ENCODE measurements around the gene UBE2V1. TPM values are rescaled to one million over a fixed set of nuclear protein-coding genes. Genes with fewer than 3 reads are reported as not detected.
"Not testable (repeated sequence)": the region's sequence is repeated elsewhere in the genome, so short reads cannot be mapped to it uniquely, and the experiment has no call there.

Gene UBE2V1
- total RNA-seq, 1 donor from 2014 or later: 106 TPM

DNA sequence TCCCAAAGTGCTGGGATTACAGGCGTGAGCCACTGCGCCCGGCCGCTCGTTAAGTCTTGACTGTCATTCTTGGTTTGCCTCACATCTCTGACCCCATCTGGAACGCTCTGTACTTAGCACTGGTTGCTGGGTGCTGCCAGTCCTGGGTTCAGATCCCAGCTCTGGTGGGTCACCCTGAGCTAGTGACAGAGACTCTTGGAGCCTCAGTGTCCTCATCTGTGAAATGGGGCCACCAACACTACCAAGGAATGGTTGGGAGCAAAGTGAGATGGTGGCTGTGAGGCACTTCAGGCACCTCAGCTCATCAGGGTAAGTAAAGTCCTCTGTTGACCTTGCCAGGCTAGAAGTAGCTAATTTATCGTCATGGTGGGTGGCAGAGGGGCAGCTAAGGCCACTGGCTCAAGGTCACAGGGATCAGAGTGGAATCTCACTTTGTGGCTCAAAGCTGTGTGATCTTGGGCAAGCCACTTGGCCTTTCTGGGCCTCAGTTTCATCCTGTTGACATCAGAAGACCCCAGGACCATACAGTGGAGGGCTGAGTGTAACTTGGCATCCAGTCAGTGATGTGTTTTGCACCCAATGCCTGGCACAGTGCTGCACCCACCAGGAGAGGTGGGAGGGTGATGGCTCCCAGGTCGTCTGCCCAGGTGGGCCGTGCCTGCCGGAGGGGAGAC is 46.7 kb downstream of the UBE2V1 start:
- Mint-ChIP-seq H3K4me3 (ENCODE audit: unreplicated experiment) (no peak overlapping the region), H3K27ac (ENCODE audit: unreplicated experiment) (no peak overlapping the region), H3K27me3 (ENCODE audit: unreplicated experiment) (no peaks in the 10 kb centered on the region), H3K36me3 (ENCODE audit: unreplicated experiment) (no peaks in the 10 kb centered on the region), H3K4me1 (ENCODE audit: unreplicated experiment) (peaks cover 29% of the 10 kb centered on the region), H3K9me3 (ENCODE audit: unreplicated experiment) (no peaks in the 10 kb centered on the region)
- no peak for DNase-seq (ENCODE audit: extremely low spot score, unreplicated experiment)
- TF ChIP-seq, protein P1, sequence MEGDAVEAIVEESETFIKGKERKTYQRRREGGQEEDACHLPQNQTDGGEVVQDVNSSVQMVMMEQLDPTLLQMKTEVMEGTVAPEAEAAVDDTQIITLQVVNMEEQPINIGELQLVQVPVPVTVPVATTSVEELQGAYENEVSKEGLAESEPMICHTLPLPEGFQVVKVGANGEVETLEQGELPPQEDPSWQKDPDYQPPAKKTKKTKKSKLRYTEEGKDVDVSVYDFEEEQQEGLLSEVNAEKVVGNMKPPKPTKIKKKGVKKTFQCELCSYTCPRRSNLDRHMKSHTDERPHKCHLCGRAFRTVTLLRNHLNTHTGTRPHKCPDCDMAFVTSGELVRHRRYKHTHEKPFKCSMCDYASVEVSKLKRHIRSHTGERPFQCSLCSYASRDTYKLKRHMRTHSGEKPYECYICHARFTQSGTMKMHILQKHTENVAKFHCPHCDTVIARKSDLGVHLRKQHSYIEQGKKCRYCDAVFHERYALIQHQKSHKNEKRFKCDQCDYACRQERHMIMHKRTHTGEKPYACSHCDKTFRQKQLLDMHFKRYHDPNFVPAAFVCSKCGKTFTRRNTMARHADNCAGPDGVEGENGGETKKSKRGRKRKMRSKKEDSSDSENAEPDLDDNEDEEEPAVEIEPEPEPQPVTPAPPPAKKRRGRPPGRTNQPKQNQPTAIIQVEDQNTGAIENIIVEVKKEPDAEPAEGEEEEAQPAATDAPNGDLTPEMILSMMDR (IDR thresholded peaks at IDR 0.05): no peak

DNA sequence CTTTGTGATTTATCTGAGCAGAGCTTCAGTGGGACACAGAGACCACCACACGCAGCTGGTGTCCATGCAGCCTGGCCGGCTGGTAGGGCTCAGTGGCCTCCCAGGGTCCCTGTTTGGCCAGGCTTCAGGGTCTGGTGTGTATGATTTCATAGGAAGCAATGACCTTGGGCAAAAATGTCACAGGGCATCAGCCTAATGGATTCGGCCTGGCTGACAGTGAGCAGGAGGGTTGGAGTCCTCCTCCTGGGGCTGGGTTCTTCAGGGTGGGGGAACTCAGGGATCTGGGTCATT is 47.7 kb downstream of the UBE2V1 start:
- Mint-ChIP-seq H3K4me3 (ENCODE audit: unreplicated experiment) (no peak overlapping the region), H3K9me3 (ENCODE audit: unreplicated experiment) (no peaks in the 10 kb centered on the region), H3K27ac (ENCODE audit: unreplicated experiment) (no peak overlapping the region), H3K36me3 (ENCODE audit: unreplicated experiment) (no peaks in the 10 kb centered on the region), H3K27me3 (ENCODE audit: unreplicated experiment) (no peaks in the 10 kb centered on the region), H3K4me1 (ENCODE audit: unreplicated experiment) (peaks cover 27% of the 10 kb centered on the region)
- TF ChIP-seq, protein P1 (IDR thresholded peaks at IDR 0.05): no peak
- no peak for DNase-seq (ENCODE audit: extremely low spot score, unreplicated experiment)

DNA sequence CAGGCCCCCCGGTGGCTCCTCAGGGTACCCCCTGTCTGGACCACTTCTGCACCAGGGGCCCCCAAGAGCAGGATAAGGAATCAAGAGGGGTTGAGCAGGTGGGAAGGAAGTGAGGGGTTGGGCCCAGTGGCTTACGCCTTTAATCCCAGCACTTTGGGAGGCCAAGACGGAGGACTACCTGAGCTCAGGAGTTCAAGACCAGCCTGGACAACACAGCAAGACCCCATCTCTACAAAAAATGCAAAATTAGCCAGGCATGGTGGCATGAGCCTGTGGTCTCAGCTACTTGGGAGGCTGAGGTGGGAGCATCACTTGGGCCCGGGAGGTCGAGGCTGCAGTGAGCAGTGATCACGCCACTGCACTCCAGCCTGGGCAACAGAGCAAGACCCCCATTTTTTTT is 49.2 kb downstream of the UBE2V1 start:
- not testable (repeated sequence) for H3K27me3 Mint-ChIP-seq (ENCODE audit: unreplicated experiment); H3K36me3 Mint-ChIP-seq (ENCODE audit: unreplicated experiment); H3K4me3 Mint-ChIP-seq (ENCODE audit: unreplicated experiment); H3K9me3 Mint-ChIP-seq (ENCODE audit: unreplicated experiment); DNase-seq (ENCODE audit: extremely low spot score, unreplicated experiment); H3K27ac Mint-ChIP-seq (ENCODE audit: unreplicated experiment)
- H3K4me1 Mint-ChIP-seq (ENCODE audit: unreplicated experiment): peaks cover 21% of the 10 kb centered on the region

GRCh38 chr20:50062006-50062838 is 50.7 kb downstream of the UBE2V1 start:
- H3K27me3 Mint-ChIP-seq (ENCODE audit: unreplicated experiment): no peaks in the 10 kb centered on the region

GRCh38 chr20:50061151-50062005 is 51.6 kb downstream of the UBE2V1 start:
- H3K4me3 Mint-ChIP-seq (ENCODE audit: unreplicated experiment): no peak overlapping the region
- no peak overlapping the region for H3K27ac Mint-ChIP-seq (ENCODE audit: unreplicated experiment)
- DNase-seq (ENCODE audit: extremely low spot score, unreplicated experiment): no peak

More at GRCh38 chr20:50062006-50062838, 50.7 kb downstream of the UBE2V1 start:
- no peak for DNase-seq (ENCODE audit: extremely low spot score, unreplicated experiment)
- TF ChIP-seq, protein P1 (IDR thresholded peaks at IDR 0.05): no peak
- H3K4me3 Mint-ChIP-seq (ENCODE audit: unreplicated experiment): no peak overlapping the region
- H3K36me3 Mint-ChIP-seq (ENCODE audit: unreplicated experiment): no peaks in the 10 kb centered on the region
- H3K27ac Mint-ChIP-seq (ENCODE audit: unreplicated experiment): no peak overlapping the region
- no peaks in the 10 kb centered on the region for H3K9me3 Mint-ChIP-seq (ENCODE audit: unreplicated experiment)
- H3K4me1 Mint-ChIP-seq (ENCODE audit: unreplicated experiment): peaks cover 7% of the 10 kb centered on the region

More at GRCh38 chr20:50061151-50062005, 51.6 kb downstream of the UBE2V1 start:
- no peaks in the 10 kb centered on the region for H3K27me3 Mint-ChIP-seq (ENCODE audit: unreplicated experiment)
- TF ChIP-seq, protein P1 (IDR thresholded peaks at IDR 0.05): no peak
- no peaks in the 10 kb centered on the region for H3K9me3 Mint-ChIP-seq (ENCODE audit: unreplicated experiment)
- peaks cover 10% of the 10 kb centered on the region for H3K4me1 Mint-ChIP-seq (ENCODE audit: unreplicated experiment)
- no peaks in the 10 kb centered on the region for H3K36me3 Mint-ChIP-seq (ENCODE audit: unreplicated experiment)

Measured in osteocyte (in vitro differentiated cells).